PC-3 (cell line): ENCODE results near the gene SKA1.

ENCODE experiments used
- CTCF ChIP-seq: fragments of 300-600 bp; sonication (generic); conservative IDR thresholded peaks from 2 replicates; pipeline ENCODE4 v1.5.1; 2017; ENCODE audit warnings: antibody characterized with exemption, low read depth, mild to moderate bottlenecking, low read length
- EZH2 ChIP-seq: fragments of 300-600 bp; sonication (generic); IDR thresholded peaks from one replicate; pipeline ENCODE4 v1.6.1; 2017; ENCODE audit warnings: antibody characterized with exemption, mild to moderate bottlenecking, low read length; ENCODE audit not compliant: unreplicated experiment
- EZH2phosphoT487 ChIP-seq: fragments of 300-600 bp; sonication (generic); IDR thresholded peaks from 2 replicates; pipeline ENCODE4 v1.6.1; 2018; ENCODE audit warnings: mild to moderate bottlenecking, antibody characterized with exemption, low read length, borderline replicate concordance

GRCh38 chr18:50418650-50419049 lies 43.8 kb downstream of the SKA1 start:
- no peak for TF ChIP-seq CTCF
- no peak for TF ChIP-seq EZH2
- TF ChIP-seq EZH2phosphoT487 = no peak
